Measurements from ENCODE around the gene COMT.

DNA sequence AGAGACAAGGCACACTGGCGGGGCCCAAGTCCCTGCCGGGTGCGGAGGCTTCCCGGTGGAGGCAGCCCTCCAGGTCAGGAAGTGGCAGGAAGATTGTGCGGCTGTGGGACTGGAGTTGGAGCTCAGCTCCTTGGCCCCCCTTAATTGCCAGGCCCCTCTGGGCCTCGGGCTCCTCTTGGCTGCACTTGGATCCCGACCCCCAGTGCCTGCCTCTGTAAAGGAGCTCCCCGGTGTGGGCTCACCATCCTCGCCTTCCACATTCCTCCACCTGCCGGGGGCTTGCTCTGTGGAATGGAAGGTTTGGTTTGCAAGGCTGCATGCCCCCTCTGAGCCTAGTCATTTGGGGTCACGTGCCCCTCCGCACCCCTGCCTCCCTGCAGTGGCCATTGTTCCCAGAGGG lies 38.1 kb upstream of the COMT start:
- no peak for TF ChIP-seq CTCF (IDR thresholded peaks at IDR 0.05)
- no peak for TF ChIP-seq POLR2A (IDR thresholded peaks at IDR 0.05)

All from Peyer's patch (tissue), 4 donors.